IMR-90 (cell line): ENCODE results near the gene ZNRF3. TPM values are rescaled to one million over a fixed set of nuclear protein-coding genes. Genes with fewer than 3 reads are reported as not detected.

Experiments used
- ATAC-seq: fragments of 200-7000 bp; cut with Tn5 transposase; 2 replicates; pipeline ENCODE4 v1.9.1; 2020; ENCODE audit warnings: low read depth, mild to moderate bottlenecking, moderate library complexity
- BruUV-seq: library from RNA; stranded (reverse); fragments of 400-500 nt; replicated peaks from 2 replicates; lab custom pipeline; 2021; lab: Mats Ljungman, UMichigan
- CTCF ChIA-PET: fragments of 300-600 bp; formaldehyde crosslinking; extraction: SDS; loops from one replicate; lab custom pipeline; 2021; ENCODE audit warnings: antibody characterized with exemption; lab: Yijun Ruan, JAX
- POLR2A ChIA-PET: fragments of 300-600 bp; sonication (Branson Sonifier 250); formaldehyde crosslinking; loops from one replicate; lab custom pipeline; 2022; ENCODE audit warnings: antibody characterized with exemption; ENCODE audit not compliant: unreplicated experiment; lab: Charles Lee
- DNase-seq: peaks from one replicate; pipeline ENCODE4 v3.0.0; 2013
- H2AFZ ChIP-seq: replicated peaks from 2 replicates; pipeline ENCODE3; 2013; ENCODE audit warnings: low read length, mild to moderate bottlenecking; ENCODE audit not compliant: poor library complexity
- H2AK5ac ChIP-seq: 2 replicates; pipeline ENCODE4 v1.6.1; 2013; ENCODE audit warnings: low read depth, low read length, inconsistent platforms
- H2AK9ac ChIP-seq: replicated peaks from 2 replicates; pipeline ENCODE3; 2013; ENCODE audit warnings: mild to moderate bottlenecking, low read depth, low read length, moderate library complexity; ENCODE audit not compliant: poor library complexity
- H2BK120ac ChIP-seq: 2 replicates; pipeline ENCODE4 v1.6.1; 2013; ENCODE audit warnings: low read depth, low read length, inconsistent platforms
- H2BK15ac ChIP-seq: 3 replicates; pipeline ENCODE4 v1.6.1; 2013; ENCODE audit warnings: low read depth, low read length, inconsistent platforms
- H2BK20ac ChIP-seq: 2 replicates; pipeline ENCODE4 v1.6.1; 2013; ENCODE audit warnings: low read depth, mild to moderate bottlenecking, inconsistent platforms, low read length, moderate library complexity
- H2BK5ac ChIP-seq: 2 replicates; pipeline ENCODE4 v1.6.1; 2013; ENCODE audit warnings: mild to moderate bottlenecking, low read depth, low read length, inconsistent platforms; ENCODE audit not compliant: poor library complexity, severe bottlenecking
- H3K14ac ChIP-seq: replicated peaks from 2 replicates; pipeline ENCODE4 v1.6.1; 2013; ENCODE audit warnings: low read depth, low read length, inconsistent platforms
- H3K18ac ChIP-seq: 2 replicates; pipeline ENCODE4 v1.6.1; 2013; ENCODE audit warnings: low read depth, low read length, control low read depth
- H3K23ac ChIP-seq: 2 replicates; pipeline ENCODE4 v1.6.1; 2013; ENCODE audit warnings: low read depth, low read length, inconsistent platforms
- H3K27ac ChIP-seq: 2 replicates; pipeline ENCODE4 v1.5.1; 2013; ENCODE audit warnings: mild to moderate bottlenecking, control low read depth, low read length; ENCODE audit not compliant: insufficient read depth
- H3K27me3 ChIP-seq: 2 replicates; pipeline ENCODE4 v1.6.1; 2013; ENCODE audit warnings: low read length; ENCODE audit not compliant: control insufficient read depth, insufficient read depth
- H3K36me3 ChIP-seq: 2 replicates; pipeline ENCODE4 v1.6.1; 2013; ENCODE audit warnings: low read length, mixed read lengths; ENCODE audit not compliant: control insufficient read depth, insufficient read depth
- H3K4ac ChIP-seq: 2 replicates; pipeline ENCODE4 v1.6.1; 2013; ENCODE audit warnings: low read depth, low read length, inconsistent platforms
- H3K4me1 ChIP-seq: 2 replicates; pipeline ENCODE4 v1.6.1; 2013; ENCODE audit warnings: low read length, mixed read lengths; ENCODE audit not compliant: control insufficient read depth, insufficient read depth
- H3K4me2 ChIP-seq: 2 replicates; pipeline ENCODE4 v1.6.1; 2013; ENCODE audit warnings: low read depth, mild to moderate bottlenecking, control low read depth, low read length, moderate library complexity
- H3K4me3 ChIP-seq: 2 replicates; pipeline ENCODE4 v1.5.1; 2013; ENCODE audit warnings: low read depth, mild to moderate bottlenecking, control low read depth, low read length, moderate library complexity; ENCODE audit not compliant: insufficient read depth
- H3K56ac ChIP-seq: 2 replicates; pipeline ENCODE4 v1.6.1; 2013; ENCODE audit warnings: low read length, inconsistent platforms; ENCODE audit not compliant: insufficient read depth; ENCODE audit errors: extremely low read depth
- H3K79me1 ChIP-seq, 2 experiments: 2 replicates each; pipeline ENCODE4 v1.6.1; 2013; ENCODE audit warnings: low read length in 2 of 2, inconsistent platforms in 1 of 2, low read depth in 1 of 2
- H3K9ac ChIP-seq: 2 replicates; pipeline ENCODE4 v1.6.1; 2013; ENCODE audit warnings: low read depth, low read length, control low read depth
- H3K9me1 ChIP-seq: 2 replicates; pipeline ENCODE4 v1.6.1; 2013; ENCODE audit warnings: low read length, inconsistent platforms; ENCODE audit not compliant: insufficient read depth
- H3K9me3 ChIP-seq: 2 replicates; pipeline ENCODE4 v1.6.1; 2013; ENCODE audit warnings: low read length; ENCODE audit not compliant: control insufficient read depth, insufficient read depth
- H4K20me1 ChIP-seq: 2 replicates; pipeline ENCODE4 v1.6.1; 2013; ENCODE audit warnings: low read length, inconsistent platforms; ENCODE audit not compliant: insufficient read depth
- H4K5ac ChIP-seq: 2 replicates; pipeline ENCODE4 v1.6.1; 2013; ENCODE audit warnings: mild to moderate bottlenecking, low read depth, low read length, control low read depth
- H4K8ac ChIP-seq, 2 experiments: 2 replicates each; pipeline ENCODE4 v1.6.1; 2013; ENCODE audit warnings: low read depth in 2 of 2, low read length in 2 of 2, control low read depth in 1 of 2, inconsistent platforms in 1 of 2
- H4K91ac ChIP-seq: 2 replicates; pipeline ENCODE4 v1.6.1; 2013; ENCODE audit warnings: low read depth, low read length, inconsistent platforms; ENCODE audit not compliant: insufficient read depth
- BHLHE40 ChIP-seq: fragments of 150-350 bp; IDR thresholded peaks from 2 replicates; pipeline ENCODE4 v1.6.1; 2016; ENCODE audit warnings: mild to moderate bottlenecking, low read depth, low read length
- MXI1 ChIP-seq: IDR thresholded peaks from 2 replicates; pipeline ENCODE4 v1.6.1; 2012; ENCODE audit warnings: low read depth, mild to moderate bottlenecking, low read length, moderate library complexity, borderline replicate concordance
- RAD21 ChIP-seq: IDR thresholded peaks from 2 replicates; pipeline ENCODE4 v1.6.1; 2012; ENCODE audit warnings: low read length, improper control_type of control experiment
- WGBS, 2 experiments: methylation state at CpG; one replicate each; pipeline versions ENCODE4 v1.1.5 to v1.1.7; 2013; ENCODE audit warnings: missing lambda C conversion rate in 2 of 2; ENCODE audit not compliant: insufficient read length in 1 of 2; ENCODE audit errors: extremely low coverage in 2 of 2; 5-methylcytosine and 5-hydroxymethylcytosine counted together
- dilution Hi-C: fragments of 300-500 bp; cut with HindIII; formaldehyde crosslinking; loops from one replicate; pipeline ENCODE4 v1.14.3; 2018; ENCODE audit warnings: low sequenced_read_pairs; ENCODE audit not compliant: unreplicated experiment
- in situ Hi-C: fragments of 300-500 bp; cut with MboI; formaldehyde crosslinking; loops from 3 replicates; pipeline ENCODE4 v1.14.3; 2019; ENCODE audit warnings: low sequenced_read_pairs, inconsistent platforms, mixed read lengths
- intact Hi-C: fragments of 100-400 bp; cut with micrococcal nuclease; formaldehyde crosslinking; loops from 2 replicates; pipeline ENCODE4 v1.10.0; 2022
- polyA plus RNA-seq, 3 experiments: library from polyadenylated mRNA; depleted of rRNA; stranded (reverse); fragments of >200 nt; gene quantifications; 2 replicates each; pipeline ENCODE4 v1.2.3, GENCODE V29; 2012; ENCODE audit warnings: low replicate concordance in 1 of 3
- total RNA-seq: library from RNA; depleted of rRNA; stranded (reverse); fragments of >200 nt; gene quantifications from 2 replicates; pipeline ENCODE4 v1.2.3, GENCODE V29; 2012

Gene ZNRF3
- total and polyA plus RNA-seq, 2 of the 4 experiments (the other 2 are of a cell fraction), result 1.4 to 2.4 TPM

- peak overlapping the region; percentile 21; the same call in 1 of the 2 replicates for H2AK5ac ChIP-seq
- H3K9me3 ChIP-seq, result no peaks in the 10 kb centered on the region
- H3K4me3 ChIP-seq, result peak overlapping the region; percentile 92
- H2BK15ac ChIP-seq, result no peak overlapping the region
- ChIA-PET CTCF (interaction anchor here (0.5 kb wide), 1 partner anchor 24 kb away, joined by 5 read pairs; no protein-coding TSS in a partner anchor), POLR2A (no interaction called here)
- peaks cover 16% of the 10 kb centered on the region for H3K4me1 ChIP-seq
- H3K4ac ChIP-seq, result peak overlapping the region; percentile 46; the same call in 1 of the 2 replicates
- H2BK120ac ChIP-seq, result no peak overlapping the region; the same call in 1 of the 2 replicates
- H4K20me1 ChIP-seq, result peaks cover 13% of the 10 kb centered on the region
- peak overlapping the region; percentile 98 for H3K4me2 ChIP-seq
- H3K27ac ChIP-seq, result no peak overlapping the region; the same call in 1 of the 2 replicates
- 0% methylated on average over 1 of the region's 5 CpGs; no CpG with 5 or more reads in 1 of the 2 experiments for WGBS, 2 experiments
- peak overlapping the region; percentile 99 for H2AFZ ChIP-seq
- peak overlapping the region; percentile 86 for H2AK9ac ChIP-seq
- H3K14ac ChIP-seq, result no peak overlapping the region
- dilution Hi-C loops (no loop called here), in situ Hi-C loops (no loop called here), intact Hi-C loops (no loop called here)
- peak overlapping the region; percentile 86; the same call in 1 of the 2 replicates for H3K23ac ChIP-seq
- H2BK5ac ChIP-seq, result no peak overlapping the region
- peak overlapping the region; percentile 19 to 82; a peak in 3 of 4 replicates for H4K8ac ChIP-seq
- H3K36me3 ChIP-seq, result no peaks in the 10 kb centered on the region
- H3K9ac ChIP-seq, result peak overlapping the region; percentile 61; the same call in 1 of the 2 replicates
- H3K56ac ChIP-seq, result no peak overlapping the region
- DNase-seq (no peak), ATAC-seq (no peak)
- no peaks in the 10 kb centered on the region for H3K27me3 ChIP-seq
- H4K5ac ChIP-seq, result no peak overlapping the region
- no TSS peak for BruUV-seq
- 0 out of 2 replicates have a peak, but pooled peaks have one; percentile 11 for TF ChIP-seq MXI1
- peak; percentile 64; the same call in 1 of the 2 replicates for TF ChIP-seq BHLHE40
- TF ChIP-seq RAD21, result no peak
- no peak overlapping the region for H3K18ac ChIP-seq
- H4K91ac ChIP-seq, result peak overlapping the region; percentile 48
- H2BK20ac ChIP-seq, result no peak overlapping the region
- peaks cover 6% of the 10 kb centered on the region for H3K9me1 ChIP-seq
- peaks cover 9 to 16% of the 10 kb centered on the region in 2 experiments; a peak in 3 of 4 replicates for H3K79me1 ChIP-seq
Observed at GRCh38 chr22:28882545-28882877, 861 bp upstream of the ZNRF3 start.
